Daoy (cell line): ENCODE data around the gene SAV1. TPM values are rescaled to one million over a fixed set of nuclear protein-coding genes. Genes with fewer than 3 reads are reported as not detected.
"Not testable (repeated sequence)": the region's sequence is repeated elsewhere in the genome, so short reads cannot be mapped to it uniquely, and the experiment has no call there.

Experiments
- DNase-seq: peaks from one replicate; pipeline ENCODE4 v3.0.0-alpha.2; 2015; ENCODE audit warnings: low read depth
- total RNA-seq: library from RNA; depleted of rRNA; stranded (reverse); fragments of >200 nt; shearing (Covaris generic); gene quantifications from 2 replicates; pipeline ENCODE4 v1.2.3, GENCODE V29; 2014

Gene SAV1
- total RNA-seq, 1 experiment from 2014 or later = 28.6 TPM

DNA sequence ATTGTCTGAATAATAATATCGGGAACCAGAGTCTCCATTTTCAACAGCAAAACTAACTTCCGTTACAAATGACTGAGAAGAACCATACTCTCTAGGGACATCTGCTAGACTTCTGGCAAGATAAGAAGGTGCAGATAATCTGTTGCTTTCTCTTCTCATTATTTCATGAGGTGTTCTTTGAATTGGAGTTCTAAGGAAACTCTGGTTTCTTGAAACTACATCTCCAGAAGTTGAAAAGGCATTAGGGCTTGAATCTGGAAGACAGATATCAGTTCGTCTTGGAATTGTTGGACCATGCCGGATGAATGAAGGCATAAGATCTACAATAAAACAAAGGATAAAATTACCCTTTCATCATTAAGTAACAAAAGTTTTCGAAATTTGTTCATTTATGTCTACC lies 2.8 kb downstream of the SAV1 start:
- DNase-seq = not testable (repeated sequence)

DNA sequence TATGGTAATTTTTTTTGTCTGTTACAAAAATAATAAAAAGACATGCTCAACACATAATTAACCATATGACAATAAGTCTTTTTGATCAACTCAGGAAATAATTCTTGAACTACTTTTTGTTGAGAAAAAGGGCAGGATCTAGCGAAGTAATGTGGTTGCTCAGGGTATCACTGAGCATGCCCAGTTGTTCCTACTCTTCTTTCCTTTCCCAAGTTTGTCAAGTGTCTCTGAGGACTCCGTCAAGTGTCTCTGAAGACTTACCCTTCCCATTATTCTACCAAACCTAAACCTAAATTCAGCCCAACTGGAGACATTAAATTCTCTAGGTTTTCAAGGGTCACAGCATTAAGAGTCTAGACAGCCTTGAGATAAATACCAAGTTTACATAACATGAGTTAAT lies 3.5 kb downstream of the SAV1 start:
- DNase-seq = not testable (repeated sequence)

DNA sequence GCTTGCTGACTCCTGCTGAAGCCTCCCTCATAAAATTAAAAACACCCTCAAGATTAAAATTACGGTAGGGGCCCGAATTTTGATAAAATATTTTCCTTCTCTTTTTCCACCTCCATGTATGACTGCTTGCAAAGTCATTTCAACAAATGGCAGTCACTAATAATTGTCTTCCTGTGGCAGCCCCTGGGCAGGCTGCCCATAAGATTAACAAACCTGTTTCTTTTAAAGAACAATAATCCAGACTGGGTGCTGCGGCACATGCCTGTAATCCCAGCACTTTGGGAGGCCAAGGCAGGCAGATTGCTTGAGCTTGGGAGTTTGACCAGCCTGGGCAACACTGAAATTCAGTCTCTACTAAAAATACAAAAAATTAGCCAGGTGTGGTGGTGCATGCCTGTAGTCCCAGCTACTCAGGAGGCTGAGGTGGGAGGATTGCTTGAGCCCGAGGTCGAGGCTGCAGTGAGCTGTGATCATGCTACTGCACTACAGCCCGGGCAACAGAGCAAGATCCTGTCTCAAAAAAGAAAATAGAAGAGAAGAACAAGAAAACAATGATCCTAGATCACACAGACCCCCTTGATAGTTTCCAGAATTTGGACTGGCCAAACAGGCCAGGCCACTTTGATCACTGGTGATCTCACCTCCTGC lies 8.7 kb downstream of the SAV1 start:
- no peak for DNase-seq

DNA sequence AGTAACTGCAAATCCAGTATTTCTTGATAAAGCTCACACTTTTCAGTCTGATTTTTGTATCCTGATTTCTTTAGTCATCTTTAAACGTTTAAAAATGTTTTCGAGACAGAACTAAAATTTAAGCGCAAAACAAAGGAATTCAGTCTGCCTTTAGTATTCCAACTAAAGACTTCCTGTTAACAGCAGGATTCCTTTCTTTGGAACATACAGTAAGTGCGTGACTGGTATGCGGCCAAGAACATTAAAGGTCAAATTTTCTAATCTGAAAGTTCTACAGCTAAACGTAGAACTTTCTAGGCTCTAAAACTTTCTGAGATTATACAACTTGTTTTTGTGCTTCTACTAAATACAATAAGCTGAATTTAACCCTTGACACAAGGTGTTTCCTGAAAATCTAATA lies 9.9 kb downstream of the SAV1 start:
- no peak for DNase-seq

DNA sequence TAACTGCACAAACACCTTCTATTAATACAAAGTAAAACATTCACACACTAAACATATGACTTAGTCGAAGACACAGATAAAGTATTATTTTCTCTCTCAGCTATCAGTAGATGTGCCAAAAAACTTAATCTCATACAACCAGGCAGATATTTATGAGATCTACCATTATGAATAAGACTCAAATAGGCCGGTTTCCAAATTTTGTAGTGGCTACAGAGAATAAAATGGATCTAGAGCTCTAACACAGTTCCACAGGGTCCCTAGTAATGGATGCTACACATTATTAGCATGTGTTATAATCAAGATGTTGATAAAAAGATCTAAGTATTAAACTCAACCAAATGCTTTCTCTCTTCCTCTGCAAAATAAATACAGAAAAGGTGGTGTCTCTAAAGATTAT lies 10.4 kb downstream of the SAV1 start:
- DNase-seq = no peak

DNA sequence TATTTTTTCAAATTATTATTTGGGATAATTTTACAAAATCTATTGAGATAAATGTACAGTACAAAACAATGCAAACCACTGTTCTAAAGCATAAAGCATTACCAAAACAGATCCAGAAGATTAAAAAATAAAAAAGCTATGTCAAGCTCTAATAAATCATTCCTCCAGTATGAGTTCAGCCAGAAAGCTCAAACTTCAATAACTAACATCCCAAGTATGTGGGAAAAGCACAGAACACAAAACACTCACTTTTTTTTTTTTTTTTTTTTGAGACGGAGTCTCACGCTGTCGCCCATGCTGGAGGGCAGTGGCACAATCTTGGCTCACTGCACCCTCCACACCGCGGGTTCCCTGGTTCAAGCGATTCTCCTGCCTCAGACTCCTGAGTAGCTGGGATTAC lies 11.3 kb downstream of the SAV1 start:
- DNase-seq = no peak

DNA sequence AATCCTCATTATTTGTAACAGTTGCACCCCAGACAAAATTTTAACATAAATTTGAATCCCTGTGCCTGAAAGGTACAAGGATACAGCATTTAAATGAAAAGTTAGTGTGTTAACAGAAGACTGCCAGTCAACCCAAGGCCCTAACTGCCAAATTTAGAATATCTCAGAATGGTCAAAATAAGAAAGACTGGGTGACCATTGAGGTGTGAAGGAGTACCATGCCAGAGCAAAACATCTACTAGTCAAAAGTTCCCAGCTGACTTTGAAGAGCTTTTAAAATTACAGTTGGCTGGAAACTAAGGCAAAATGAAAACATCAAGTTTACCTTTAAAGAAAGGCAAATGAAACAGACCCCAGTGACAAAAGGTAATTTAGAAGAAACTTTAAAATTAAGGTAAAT lies 18.4 kb downstream of the SAV1 start:
- DNase-seq = no peak

DNA sequence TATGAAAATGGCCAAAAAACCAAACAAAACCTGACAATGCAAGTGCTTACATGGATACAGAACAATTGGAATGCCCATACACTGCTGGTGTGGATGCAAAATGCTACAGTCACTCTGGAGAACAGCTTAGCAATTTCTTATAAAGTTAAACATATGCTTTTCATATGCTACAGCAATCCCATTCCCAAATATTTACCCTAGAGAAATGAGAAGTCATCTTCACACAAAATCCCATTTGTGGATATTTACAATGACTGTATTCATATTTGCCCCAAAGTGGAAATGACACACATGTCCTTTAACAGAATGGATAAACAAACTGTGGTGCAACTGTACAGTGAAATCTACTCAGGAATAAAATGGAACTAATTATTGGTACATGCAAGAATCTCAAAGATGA lies 20.4 kb downstream of the SAV1 start:
- DNase-seq = no peak

DNA sequence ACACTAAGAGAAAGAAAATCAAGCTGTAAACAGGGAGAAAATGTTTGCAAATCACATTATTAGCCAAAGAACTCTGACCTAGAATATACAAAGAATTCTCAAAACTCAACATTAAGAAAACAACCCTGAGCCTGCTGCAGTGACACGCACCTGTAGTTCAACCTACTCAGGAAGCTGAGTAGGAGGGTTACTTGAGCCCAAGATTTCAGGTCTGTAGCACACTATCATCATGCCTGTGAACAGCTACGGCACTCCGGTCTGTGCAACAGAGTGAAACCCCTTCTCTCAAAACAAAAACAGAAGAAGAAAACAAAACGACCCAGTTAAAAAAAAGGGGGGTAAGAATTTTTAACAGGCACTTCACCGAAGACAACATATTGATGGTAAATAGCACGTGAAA lies 20.8 kb downstream of the SAV1 start:
- no peak for DNase-seq

DNA sequence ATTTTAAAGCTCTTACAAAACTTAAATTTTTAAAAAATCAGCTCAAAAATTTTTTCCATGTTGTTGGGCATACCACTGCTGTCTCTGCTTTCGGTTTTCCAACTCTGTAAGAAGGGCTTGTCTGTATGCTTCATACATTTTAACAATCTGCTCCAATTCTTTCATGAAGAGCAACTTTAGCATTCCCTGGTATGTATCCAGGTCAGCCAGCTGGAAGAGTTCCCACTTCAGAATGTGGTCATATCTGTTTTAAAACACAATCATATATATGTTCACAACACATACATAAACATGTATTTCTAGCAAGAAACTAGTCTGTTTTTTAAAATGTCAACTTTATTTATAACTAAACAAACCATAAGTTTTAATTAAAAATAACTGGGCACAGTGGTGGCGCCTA lies 33.0 kb downstream of the SAV1 start:
- DNase-seq = no peak

DNA sequence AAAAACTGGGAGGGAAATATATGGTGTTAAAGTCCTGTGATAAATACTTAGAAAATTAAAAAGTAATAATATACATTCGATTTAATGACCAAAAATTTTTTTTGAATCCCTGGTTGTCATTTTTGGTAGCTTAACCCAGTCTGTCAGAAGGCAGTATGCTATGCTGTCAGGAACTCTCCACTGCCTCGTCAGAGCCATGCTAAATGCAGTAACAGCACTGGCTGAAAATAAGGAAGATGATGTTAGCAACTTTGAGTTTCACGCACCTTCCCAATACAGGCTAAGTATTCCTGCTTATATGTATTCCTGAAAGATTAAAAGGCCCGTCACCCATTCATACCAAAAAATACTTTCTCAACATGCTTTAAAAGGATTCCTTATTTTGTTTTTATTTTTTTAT lies 34.2 kb downstream of the SAV1 start:
- DNase-seq = no peak

DNA sequence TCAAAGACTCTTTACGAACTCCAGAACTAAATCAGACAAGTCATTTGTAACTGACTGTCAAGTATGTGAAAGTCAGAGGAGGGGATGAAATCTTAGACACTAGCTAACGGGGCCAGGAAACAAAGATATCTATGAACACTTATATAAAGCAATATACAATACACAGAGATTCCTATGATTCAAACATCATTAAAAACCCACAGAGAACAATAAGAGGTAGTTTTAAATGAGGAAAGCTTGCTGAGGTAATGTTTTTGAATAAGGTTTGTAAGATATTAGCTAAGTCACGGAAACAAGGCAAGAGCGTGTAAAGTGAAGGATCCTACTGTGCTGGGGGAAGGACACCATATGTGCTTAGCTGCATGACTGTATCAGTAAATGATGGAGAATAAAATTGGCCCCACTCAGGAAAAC lies 36.7 kb downstream of the SAV1 start:
- peak; percentile 36 for DNase-seq

DNA sequence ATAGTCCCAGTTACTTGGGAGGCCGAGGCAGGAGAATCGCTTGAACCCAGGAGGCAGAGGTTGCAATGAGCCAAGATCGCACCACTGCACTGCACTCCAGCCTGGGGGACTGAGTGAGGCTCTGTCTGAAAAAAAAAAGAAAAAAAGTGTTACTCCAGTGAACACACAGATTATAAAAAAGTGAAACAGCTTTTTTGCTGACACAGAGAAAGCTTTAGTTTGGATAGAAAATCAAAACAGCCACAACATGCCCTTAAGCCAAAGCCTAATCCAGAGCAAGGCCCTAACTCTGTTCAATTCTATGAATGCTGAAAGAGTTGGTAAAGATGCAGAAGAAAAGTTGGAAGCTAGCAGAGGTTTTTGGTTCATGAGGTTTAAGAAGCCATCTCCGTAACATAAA lies 43.2 kb downstream of the SAV1 start:
- not testable (repeated sequence) for DNase-seq

DNA sequence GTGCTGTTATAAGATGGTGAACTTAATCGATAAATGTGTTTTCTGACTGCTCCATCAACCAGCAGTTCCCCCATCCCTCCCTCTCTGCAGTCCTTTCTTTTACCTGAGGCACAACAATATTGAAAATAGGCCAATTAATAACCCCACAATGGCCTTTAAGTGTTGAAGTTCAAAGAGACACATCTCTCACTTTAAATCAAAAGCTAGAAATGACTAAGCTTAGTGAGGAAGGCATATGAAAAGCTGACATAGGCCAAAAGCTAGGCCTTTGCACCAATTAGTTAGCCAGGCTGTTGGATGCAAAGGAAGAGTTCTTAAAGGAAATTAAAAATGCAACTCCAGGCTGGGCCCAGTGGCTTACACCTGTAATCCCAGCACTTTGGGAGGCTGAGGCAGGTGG lies 43.7 kb downstream of the SAV1 start:
- DNase-seq = no peak

DNA sequence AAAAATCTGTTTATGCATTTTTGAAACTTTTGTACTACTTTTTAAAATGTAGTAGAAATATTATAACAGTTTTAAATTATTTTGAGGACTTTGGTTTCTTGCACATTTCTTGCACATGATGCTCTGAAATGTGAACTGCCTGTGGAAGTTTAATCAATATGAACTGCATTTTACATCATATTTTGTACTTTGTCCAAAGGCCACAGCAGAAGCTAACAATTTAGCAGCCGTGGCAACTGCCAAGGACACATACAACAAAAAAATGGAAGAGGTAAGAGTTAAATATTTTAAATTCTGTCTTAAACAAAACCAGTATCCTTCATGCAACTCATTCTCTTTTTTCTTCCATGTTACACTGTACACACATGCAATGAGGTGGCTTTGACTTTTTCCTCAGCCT lies 45.1 kb downstream of the SAV1 start:
- no peak for DNase-seq

DNA sequence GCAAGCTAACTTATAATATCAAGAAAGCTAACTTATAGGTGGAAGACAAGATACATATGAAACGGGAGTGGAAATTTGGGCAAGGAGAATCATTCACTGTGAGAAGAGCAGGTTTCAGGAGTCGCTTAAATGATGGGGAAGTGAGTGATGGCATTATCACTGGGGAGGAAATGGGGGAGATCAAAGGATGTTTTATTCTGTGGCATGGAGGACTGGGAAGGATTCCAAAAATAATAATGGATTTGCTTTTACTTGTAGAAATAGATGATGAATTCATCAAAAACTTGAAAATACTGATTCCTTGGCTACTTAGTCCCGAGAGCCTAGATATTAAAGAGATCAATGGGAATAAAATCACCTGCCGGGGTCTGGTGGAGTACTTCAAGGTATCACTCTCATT lies 47.8 kb downstream of the SAV1 start:
- DNase-seq = peak; percentile 7

DNA sequence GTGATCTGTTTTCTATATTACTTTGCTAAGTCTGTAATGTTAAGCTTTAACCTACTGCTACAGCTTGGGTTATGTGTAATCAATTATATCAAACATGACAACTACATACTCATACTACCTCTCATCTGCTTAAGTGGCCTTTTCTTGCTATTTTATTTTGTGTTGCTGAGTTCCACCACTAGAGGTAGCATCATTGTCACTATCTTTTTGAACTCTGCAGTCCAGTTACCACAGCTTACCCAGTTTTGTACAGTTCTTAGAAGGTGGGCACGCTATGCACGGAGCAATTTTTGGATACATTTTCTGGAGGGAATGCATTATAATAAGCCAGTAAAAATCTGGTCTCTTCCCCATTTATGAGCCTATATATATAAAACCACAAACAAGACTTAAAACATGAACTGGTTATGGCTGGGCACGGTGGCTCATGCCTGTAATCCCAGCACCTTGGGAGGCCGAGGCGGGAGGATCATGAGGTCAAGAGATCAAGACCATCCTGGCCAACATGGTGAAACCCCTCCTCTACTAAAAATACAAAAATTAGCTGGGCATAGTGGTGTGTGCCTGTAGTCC lies 48.5 kb downstream of the SAV1 start:
- DNase-seq = peak; percentile 34

DNA sequence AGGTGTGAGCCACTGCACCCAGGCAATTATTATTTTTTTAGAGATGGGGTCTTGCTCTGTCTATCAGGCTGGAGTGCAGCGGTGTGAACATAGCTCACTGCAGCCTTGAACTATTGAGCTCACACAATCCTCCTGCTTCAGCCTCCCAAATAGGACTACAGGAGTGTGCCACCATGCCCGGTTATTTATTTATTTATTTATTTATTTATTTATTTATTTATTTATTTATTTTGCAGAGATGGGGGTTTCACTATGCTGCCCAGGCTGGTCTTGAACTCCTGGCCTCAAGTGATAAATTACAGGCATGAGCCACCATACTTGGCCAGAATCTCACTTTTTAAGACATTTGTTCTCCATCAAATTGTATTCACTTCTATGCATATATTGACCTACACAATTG lies 51.8 kb downstream of the SAV1 start:
- DNase-seq = no peak

DNA sequence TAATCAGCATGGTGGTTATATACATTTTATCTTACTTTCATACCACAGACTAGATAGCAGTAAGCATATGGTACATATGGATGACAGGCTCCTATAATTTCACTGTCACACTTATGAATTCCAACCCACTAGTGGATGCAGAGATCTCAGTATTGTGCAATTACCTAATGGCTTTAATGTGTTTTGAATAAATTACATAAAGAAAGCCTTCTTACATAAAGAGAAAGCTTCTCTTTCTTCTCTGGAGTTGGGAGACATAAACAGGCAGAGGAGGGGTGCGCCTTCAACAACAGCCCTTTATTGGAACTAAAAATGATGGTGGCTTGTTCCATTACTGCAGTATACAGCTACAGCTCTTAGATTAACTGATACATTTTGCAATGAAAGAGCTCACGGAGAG lies 52.6 kb downstream of the SAV1 start:
- no peak for DNase-seq

DNA sequence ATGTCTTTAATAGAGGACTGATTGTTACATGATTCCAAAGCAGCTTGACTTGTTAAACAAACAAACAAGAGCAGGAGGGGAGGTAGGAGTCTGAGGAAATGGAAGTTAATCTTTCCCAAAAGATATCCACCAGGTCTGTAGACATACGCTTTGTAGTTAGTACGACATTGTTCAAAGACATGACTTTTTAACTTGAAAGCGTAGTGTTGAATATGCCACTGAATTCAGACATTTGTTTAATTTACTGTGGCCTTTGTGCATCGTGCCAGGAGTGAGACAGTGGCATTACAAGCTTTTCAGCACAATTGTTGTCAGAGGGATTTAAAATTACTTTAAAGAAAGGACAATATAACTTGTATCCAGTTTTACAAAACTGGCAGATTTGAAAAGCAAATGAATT lies 53.0 kb downstream of the SAV1 start:
- DNase-seq = no peak

DNA sequence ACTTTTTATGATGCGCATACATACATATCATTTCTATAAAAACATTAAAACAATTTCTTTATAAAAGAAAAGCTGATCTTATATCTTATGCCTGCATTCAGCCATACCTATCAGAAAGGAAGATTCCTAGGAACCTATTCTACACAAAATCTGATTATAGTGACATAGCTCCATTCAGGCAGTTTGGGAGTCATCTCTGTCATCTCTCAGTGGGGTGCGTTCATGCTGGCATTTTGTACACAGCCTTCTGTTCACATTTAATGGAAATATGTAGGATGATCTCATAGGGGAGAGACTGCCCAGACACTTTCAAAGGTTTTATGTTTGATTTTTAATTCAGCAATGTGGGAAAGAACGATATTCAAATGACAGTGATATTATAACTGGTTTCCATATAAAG lies 55.3 kb downstream of the SAV1 start:
- DNase-seq = no peak

DNA sequence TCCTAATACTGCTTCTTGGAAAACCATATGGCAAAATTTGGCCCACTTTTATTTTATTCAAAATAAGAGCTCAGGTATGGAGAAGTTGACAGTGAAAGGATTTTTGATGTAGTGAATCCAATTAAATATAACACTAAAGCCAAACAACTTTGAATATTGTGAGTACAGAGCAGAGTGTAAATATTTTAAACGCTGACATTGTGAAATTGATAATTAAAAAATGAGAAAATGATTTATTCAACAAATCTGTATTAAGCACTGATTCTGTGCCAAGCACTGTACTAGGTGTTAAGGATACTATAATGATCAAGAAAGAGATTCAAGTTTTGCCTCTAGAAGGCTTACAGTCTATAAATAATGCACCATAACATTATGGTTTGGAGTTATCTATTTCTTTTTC lies 57.6 kb downstream of the SAV1 start:
- DNase-seq = no peak

DNA sequence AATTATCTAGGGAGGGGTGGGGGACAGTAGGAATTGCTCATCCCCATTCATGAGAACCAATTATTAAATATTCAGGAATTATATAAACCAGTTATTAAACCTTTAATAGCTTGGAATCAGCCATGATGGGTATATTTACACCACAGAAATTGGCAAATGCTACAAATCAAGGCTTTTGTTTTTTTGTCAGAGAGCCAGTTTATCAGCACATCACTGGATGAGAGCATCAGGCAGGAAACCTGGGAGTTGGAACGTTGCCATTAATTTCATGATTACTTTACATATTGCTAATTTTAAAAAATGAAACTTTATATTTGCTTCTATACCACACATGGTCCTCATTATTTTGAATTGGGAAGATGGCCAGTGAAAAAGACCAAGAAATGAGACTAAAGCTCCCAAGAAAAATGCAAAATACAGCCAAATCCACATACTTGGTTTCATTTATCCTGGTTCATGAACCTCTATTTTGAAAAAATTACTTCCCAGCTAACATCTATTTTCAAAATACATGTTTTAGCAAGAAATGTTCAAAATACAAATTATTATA lies 59.7 kb downstream of the SAV1 start:
- no peak for DNase-seq

DNA sequence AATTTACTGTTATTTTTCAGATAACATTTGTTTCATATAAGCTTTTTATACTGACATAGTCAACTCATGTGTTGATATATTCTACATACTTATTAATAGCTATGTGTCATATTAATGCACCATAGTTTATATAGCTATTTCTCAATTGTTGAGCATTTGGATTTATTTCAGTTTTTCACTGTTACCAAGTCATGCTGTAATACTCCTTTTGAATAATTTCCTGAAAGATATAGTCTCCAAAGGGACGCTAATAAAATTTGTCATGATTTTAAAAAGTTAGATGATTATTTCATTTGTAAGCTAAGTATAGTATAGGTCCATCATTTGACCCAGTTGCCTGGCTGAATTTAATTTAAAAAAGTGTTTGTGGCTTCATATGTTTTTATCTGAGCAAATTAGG lies 60.3 kb downstream of the SAV1 start:
- no peak for DNase-seq
